NCI-H446 treated with DMSO at 0.1 percent for 48 hours (cell line): ENCODE results near the gene C14orf180.

ENCODE experiments used
- DNase-seq: peaks from one replicate; lab custom pipeline; 2025; lab: John Stamatoyannopoulos, UW

The C14orf180 gene

GRCh38 chr14:104561632-104562495 lies 17.7 kb upstream of the C14orf180 start:
- no peak for DNase-seq

DNA sequence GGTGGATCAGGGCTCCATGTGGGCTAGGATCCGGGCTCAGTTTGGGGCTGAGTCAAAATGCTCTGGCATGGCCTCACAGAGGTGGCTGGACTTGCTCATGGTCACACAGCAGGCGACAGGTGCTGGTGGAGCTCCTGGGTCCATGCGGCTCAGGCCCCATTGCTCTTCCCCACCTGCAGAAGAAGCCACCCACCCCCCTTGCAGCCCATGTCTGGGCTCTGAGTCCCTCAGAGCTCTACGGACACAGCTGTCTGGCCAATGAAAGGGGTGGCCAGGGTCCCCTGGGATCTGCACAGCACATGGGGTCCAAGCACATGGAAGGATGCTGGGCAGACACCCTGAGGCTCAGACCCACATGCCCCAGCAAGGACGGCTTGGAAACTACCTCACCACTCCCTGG lies 17.0 kb upstream of the C14orf180 start:
- DNase-seq: no peak

DNA sequence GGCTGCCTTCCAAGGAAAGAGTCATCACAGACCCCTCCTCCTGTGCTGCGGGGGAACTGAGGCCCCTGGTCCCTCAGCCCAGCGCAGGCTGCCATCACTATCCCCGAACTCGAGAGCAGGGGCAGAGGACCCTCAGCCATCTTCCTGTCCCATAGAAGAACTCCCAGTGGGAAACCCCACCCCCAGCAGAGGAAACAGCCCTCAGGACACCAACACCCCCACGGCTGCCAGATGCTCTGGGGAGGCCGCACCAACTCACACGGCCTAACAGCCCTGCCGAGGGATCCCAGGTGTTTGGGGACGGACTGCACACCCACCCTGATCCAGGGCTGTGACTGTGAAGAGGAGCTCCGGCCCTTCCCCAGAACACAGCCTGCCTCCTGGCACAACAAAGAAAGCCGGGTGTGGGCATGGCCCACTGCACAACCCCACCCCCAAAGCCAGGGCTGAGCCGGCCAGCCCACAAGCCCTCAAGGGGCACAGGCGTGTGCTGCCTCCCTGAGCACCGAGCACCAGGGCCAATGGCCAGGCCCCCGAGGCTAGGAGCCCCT lies 16.3 kb upstream of the C14orf180 start:
- peak; percentile 87 for DNase-seq

DNA sequence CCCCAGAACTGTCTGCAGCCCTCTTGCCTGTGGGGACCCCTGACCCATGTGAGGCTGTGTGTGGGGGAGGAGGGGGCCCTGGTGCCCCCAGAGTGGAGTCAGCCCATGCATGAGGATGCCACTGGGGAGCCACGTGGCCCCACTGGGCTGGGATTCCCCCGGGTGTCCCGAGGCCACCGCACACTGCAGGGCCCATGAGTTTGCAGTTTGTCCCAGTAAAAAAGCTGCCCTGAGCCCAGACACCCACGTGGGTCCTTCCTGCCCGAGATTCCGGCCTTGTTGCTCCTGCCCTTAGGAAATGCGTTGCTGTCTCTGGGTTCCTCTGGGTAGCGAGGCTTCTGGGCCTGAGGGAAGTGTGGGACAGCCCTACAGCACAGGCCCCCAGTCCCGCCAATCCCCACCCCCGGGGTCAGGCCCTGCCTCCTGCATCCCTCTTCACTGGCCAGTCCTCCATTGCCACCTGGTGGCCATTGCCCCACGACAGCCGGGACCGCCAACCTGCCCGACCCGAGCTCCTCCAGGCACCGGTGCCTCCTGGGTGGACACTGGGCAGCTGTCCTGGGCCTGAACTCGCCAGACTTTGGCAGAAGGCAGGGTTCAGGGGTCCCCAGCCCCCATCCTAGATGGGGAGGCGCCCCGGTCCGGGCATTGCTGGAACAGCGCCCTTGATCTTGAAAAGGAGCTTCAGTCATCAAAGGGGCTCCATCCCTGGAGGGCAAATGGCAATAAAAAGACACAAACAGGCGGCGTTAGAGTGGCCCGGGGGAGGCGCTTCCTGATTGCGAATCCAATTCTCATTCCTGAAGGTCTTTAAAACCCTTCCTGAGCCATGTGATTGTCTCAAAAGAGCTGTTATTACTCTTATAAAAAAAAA lies 15.6 kb upstream of the C14orf180 start:
- DNase-seq: peak; percentile 76

DNA sequence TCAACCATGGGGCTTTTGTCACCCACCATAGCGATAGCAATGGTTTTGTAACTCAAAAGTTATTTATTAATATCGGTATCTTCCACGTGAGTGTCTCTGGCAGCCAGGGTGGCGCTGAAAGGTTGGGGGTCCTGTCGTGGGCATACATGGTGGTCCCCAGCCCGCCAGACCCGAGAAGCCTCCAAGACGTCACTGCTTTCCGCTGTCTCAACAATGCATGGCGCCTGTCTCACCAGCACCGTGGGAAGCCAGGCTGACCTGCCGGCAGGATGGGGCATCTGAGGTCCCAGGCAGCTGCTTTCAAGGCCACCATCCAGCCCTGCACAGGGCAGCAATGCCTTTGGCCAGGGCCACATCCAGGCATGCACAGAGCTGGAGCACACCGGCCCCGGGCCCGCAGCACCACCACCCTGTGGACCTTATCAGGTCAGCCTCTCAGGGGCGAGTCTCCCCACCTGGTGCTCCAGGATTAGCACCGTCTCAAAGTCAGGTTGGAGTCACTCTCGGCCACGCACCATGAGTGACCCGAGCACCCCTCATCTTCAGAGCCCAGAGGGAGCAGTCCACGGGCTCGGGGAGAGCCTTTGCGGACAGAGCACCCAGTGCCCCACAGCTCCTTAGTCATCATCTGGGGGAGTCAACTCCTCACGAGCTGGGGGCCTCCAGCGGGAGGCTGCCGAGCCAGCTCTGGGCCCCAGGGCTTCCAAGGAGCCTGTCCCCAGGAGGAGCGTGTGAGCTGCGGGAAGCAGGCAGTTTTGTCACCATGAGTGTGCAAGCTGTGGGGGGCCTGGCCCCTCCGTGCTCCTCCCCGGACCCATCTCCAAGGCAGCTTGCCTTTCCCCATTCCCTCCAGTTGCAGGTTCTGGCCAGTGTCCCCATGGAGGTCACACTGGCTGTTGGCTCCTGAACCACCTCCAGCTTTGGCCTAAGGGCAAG lies 14.6 kb upstream of the C14orf180 start:
- no peak for DNase-seq

DNA sequence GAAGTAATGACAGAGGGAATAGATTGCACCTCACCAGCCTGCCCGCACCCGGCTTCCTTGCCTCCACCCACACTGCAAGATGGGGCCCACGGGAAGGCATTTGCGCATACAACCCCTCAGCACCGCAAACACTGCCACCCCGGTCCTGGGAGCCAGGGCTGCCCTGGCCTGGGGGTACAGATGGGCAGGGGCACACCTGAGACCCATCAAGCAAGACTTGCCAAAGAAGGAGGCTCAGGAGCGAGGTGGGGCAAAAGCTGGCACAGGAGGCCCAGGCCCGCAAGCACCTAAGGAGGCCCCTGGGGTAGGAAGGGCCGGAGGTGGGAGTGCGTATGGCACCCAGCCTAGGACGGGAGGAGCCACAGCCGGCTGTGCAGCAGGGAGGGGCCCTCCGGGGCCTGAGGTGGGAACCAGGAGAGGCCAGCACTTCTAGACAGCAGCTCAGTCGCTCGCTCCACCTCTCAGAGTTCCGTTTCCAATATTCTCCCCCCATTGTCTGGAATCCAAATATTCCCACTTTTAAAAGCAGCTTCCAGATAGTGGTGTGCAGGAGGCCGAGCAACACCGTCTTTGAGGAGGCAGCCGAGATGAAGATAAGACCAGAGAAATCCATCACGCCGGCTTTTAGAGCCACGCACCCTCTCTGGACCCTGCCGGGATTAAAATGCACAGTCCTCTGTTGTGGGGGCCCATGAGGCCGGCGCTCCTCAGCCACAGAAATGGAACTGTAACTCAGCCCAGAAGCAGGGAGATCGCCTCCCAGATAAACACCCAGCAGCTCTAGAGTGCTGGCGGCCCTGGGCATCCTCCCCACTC lies 12.2 kb upstream of the C14orf180 start:
- DNase-seq: no peak

DNA sequence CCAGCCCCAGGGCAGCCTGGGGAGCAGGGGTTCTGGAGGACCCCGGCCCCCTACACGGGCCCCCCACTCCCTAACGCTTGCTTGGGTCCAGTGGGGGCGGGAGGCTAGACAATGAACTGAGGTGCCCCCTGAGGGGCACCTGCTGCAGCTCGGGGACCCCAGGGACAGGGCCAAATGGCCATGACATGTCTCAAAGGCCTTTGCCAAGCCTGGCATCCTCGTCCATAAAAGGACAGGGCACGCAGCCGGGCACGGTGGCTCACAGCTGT lies 11.7 kb upstream of the C14orf180 start:
- no peak for DNase-seq

- DNase-seq: no peak
Observed at GRCh38 chr14:104568620-104569019, 10.9 kb upstream of the C14orf180 start.

DNA sequence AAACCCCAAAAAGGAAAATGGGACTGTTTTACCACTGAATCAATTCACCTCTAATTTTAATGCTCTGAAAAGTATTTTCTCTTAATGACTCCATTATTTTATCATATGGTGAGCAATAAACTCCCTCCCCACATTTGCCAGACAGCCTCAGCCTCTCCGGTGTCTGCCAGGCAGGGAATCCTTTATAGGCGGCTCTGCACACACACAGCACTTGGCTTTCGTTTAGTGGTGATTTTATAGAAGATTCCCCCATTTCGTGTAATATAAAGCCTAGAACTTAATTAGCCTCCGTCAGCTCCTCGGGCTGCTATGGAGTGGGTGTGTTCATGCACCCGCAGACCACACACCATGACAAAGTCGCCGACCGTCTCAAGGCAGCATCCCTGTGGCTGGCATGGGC lies 10.1 kb upstream of the C14orf180 start:
- DNase-seq: no peak

DNA sequence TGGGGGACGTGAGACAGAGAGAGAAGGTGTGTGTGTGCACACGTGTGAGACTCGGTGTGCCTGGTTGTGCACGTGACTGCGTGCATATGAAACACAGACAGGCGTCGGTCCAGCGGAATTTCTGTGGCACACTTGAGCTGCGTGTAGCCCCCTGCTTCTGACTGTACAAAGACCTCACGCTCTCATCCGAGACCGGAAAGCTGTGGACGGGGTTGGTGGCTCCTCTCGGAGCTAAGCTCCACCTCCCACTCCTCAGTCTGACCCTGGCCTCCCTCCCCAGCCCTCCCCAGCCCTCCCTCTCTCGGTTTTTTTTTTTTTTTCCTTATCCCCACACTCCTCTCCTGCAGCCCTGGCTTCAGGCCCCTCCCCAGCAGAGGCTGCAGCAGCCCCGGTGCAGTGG lies 8.3 kb upstream of the C14orf180 start:
- no peak for DNase-seq

DNA sequence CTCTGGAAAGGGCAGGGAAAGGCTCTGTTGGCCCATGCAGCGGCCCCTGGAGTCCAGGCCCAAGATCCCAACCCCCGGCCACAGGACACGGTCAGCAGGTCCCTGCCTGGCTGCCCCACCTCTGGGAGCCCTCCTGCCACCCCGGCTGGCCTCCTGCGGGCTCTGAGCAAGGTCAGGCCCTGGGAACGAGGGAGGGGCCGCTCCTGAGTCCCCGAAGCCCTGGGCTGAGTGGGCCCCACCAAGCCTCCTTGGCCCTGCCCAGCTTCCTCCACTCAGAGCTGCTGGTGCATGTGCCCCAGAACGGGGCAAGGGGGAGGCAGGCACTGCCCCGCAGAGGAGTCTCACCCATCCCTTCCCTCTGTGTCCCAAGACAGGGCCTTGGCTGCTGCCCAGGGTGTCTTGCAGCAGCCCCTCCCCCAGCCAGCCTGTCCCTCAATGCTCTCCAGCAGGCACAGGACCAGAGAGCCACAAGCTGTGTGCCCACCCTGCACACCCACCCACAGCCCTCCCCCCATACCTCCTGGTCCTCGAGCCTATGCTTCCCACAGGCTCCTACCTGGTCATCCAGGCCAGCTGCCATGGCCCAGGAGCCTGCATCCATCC lies 7.4 kb upstream of the C14orf180 start:
- no peak for DNase-seq

GRCh38 chr14:104572668-104573067 lies 6.9 kb upstream of the C14orf180 start:
- DNase-seq: no peak

DNA sequence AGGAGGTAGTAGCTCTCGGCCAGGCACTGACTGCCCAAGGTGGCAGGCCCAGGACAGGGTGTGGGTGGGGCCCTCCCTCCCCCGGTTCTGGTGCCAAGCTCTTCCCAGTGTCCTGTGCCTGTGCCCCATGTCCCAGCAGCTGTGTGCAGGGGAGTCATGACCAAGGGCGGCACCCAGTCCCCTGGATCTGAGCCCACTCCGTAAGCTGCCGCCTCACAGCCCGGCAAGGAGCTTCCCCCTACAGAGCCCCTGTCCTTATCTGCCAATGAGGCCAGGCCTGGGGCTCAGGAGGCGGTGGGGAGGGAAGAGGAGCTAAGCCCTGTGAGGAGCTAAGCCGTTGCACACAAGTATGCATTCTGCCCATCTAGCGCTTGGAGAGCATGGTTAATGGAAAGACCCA lies 5.6 kb upstream of the C14orf180 start:
- no peak for DNase-seq

DNA sequence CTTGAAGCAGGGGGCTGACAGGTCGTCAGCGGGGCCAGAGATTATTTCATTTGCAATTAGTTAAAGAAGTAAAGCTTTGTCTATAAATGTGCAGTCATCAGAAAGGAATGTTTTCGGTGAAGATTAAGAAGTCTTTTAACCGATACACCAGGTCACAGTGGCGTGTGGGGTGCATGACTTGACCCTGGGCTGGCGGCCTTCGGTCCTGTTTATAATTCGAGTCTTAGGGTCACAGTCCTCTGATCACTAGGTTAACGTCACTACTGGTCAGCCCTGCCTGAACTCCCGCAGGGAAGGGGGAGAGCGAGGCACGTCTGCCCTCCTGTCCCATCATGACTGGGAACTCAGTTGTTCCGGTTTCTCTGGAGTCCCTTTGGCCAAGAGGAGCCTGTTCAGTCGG lies 5.0 kb upstream of the C14orf180 start:
- no peak for DNase-seq

DNA sequence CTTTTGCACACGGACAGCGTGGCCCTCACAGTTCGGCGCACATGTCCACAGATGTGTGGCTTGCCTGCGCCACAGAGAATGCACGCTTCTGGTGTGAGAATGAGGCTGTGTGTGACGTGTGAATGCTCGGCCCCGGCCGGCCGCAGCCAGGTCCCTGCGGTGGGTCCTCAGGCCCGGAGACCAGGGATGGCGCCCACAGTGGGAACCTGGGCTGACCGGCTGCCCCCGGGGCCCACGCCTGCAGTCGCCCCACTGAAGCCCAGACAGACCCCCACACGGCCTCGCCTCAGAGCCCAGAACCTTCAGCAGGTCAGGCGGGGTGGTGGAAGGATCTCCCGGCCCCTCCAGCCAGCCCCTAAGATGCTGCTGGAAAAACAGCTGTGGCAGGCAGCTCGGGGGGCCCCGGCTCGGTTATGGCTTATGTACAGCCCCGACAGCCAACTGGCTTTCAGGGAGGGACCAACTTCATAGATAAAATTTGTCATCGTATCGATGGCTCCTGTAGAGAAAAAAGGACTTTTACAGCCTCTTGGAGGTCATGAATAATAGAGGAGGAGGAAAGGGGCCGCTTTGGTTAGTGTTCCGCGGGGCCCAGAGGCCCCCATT lies 4.5 kb upstream of the C14orf180 start:
- no peak for DNase-seq

DNA sequence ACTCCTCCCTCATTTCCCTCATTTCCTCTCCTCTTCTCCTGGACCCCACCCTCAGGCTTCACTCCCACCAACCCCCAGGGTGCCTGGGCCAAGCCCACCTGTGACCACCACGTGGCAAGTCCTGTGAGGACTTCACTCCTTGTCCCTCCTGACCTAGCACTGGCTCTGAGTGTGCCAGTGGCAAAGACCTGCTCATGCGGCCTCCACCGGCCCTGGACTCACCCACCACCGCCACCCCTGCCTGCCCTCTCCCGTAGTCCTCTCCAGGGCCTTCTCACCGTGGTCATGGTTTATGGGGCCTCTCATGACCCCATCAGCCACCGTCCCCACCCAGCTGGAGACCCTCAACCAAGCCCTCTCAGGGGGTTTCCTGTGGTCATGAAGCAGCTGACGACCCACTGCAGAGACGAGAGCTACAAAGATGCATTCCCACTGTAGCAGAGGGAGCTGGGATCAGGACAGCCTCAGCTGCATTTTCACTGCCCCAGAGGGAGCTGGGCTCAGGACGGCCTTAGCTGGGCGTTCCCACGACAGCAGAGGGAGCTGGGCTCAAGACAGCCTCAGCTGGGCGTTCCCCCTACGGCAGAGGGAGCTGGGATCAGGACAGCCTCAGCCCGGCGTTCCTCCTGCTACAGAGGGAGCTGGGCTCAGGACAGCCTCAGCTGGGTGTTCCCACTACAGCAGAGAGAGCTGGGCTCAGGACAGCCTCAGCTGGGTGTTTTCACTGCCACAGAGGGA lies 3.2 kb upstream of the C14orf180 start:
- DNase-seq: no peak

DNA sequence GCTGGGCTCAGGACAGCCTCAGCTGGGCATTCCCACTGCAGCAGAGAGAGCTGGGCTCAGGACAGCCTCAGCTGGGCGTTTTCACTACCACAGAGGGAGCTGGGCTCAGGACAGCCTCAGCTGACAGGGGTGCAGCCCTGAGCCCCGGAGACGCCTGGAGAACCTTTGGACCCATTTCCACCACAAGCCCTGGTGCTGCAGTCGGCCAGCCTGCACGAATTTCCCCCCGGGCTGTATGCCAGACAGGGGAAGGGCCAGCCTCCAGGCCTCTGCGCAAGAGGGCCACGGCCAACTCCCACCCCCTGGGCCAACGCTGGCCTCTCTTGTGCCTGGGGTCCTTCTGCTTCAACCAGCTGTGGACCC lies 2.6 kb upstream of the C14orf180 start:
- DNase-seq: no peak

DNA sequence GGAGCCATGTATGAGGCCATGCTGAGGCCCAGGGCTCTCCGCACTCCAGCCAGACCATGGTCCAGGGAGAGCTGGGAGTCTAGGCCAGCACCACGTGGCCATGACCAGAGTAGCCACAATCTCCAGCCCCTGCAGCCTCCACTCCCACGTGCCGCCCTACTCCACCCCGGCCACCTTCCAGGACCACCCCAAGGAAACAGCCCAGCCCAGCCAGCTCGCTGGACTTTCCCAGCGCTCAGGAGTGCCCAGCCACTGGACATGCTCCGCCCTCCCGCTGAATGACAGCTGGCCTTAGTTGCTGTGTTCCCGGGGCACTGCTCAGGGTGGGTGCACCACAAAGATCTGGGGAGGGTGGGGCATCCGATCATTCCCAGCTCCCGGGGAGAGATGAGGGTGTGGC lies 2.1 kb upstream of the C14orf180 start:
- DNase-seq: no peak

- DNase-seq: no peak
Observed at GRCh38 chr14:104577847-104578301, 1.7 kb upstream of the C14orf180 start.

- peak; percentile 89 for DNase-seq
Observed at GRCh38 chr14:104578321-104578720, 1.2 kb upstream of the C14orf180 start.
